ENCODE results near the gene DLST.

The DLST gene

DNA sequence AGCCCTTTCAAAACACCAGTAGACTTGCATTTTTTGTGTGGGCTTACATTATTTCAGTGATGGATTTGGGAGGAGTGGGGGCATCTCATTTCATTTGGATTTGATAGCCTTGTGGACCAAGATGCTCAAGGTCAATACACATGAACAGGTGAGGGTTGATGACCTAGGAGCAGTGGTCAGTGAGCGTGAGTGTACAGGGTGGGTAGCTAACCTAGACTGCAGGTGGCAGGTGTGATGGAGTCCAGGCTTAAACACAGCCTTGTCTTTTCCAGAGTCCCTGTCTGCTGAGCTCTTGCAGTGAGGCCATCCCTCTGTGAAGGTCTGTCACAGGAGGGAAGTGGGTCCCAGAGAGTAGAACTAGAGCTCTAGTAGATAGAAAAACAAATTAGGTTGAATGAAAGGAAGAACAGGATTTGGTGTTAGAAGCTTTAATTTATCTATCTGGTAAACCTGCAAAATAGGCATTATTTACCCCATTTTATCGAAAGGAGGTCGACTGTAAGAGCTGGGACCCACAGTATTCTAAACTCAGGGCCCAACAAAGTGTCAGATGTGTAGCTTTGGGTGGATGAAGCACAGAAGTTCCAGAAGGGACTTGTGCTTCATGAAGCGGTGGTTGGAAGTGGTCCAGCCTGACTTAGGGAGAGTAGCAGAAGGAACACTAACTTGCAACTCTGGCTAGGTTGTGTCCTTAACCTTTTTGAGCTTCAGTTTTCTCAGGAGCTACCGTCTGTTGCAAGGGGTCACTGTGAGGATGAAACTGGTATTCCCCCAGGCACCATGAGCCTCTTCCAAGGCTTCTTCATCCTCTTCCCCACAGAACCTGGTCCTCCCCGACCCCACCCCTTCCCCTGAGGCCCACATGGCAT lies 23.2 kb downstream of the DLST start:
- Histone ChIP-seq H3K27me3 (ENCODE audit: low read depth, low read length) (no peaks in the 10 kb centered on the region), H3K9ac (ENCODE audit: low read length) (no peak overlapping the region), H3K9me3 (ENCODE audit: insufficient read depth, low read length) (no peaks in the 10 kb centered on the region), H3K79me2 (ENCODE audit: low read length) (no peaks in the 10 kb centered on the region), H3K4me1 (ENCODE audit: low read length) (peaks cover 22% of the 10 kb centered on the region), H3K36me3 (replicated peaks; ENCODE audit: low read depth, low read length) (peaks cover 33% of the 10 kb centered on the region), H3K4me3 (ENCODE audit: low read length) (no peak overlapping the region), H3K4me2 (ENCODE audit: low read length) (no peak overlapping the region), H4K20me1 (ENCODE audit: insufficient read depth, low read length) (no peaks in the 10 kb centered on the region), H2AFZ (ENCODE audit: low read depth, low read length) (no peak overlapping the region), H3K27ac (ENCODE audit: low read length) (peak overlapping the region; percentile 75; the same call in 1 of the 2 replicates)
- no peak for TF ChIP-seq EZH2phosphoT487 (IDR thresholded peaks at IDR 0.05; ENCODE audit: low read depth)
- TF ChIP-seq, protein P1, sequence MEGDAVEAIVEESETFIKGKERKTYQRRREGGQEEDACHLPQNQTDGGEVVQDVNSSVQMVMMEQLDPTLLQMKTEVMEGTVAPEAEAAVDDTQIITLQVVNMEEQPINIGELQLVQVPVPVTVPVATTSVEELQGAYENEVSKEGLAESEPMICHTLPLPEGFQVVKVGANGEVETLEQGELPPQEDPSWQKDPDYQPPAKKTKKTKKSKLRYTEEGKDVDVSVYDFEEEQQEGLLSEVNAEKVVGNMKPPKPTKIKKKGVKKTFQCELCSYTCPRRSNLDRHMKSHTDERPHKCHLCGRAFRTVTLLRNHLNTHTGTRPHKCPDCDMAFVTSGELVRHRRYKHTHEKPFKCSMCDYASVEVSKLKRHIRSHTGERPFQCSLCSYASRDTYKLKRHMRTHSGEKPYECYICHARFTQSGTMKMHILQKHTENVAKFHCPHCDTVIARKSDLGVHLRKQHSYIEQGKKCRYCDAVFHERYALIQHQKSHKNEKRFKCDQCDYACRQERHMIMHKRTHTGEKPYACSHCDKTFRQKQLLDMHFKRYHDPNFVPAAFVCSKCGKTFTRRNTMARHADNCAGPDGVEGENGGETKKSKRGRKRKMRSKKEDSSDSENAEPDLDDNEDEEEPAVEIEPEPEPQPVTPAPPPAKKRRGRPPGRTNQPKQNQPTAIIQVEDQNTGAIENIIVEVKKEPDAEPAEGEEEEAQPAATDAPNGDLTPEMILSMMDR (IDR thresholded peaks at IDR 0.05; ENCODE audit: low read depth, low read length) = no peak

DNA sequence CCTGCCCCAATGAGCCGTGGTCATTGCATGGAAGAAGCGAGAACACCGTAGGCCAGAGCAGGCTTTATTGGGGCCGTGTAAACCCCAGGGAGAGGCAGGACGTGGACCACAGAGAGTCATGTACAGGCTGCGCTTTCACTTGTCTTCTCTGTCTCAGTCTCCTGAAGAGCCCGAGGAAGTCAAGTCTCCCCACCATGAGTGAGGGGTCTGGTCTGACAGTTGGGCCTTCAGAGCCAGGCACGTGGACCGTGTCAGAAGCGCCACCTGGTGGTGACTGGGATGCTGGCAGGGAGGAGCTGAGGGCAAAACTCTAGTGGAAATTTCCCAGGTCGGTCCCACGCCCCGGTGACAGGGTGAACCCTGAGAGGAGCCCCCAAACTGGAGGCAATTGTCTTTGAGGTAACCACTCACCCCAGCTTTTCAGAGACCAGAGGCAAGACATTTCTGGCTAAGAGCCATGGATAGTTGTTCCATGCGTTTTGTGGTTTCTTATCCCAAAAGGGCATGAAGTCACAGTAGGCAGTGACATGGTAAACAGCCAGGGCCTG lies 24.0 kb downstream of the DLST start:
- no peaks in the 10 kb centered on the region for H4K20me1 ChIP-seq (ENCODE audit: insufficient read depth, low read length)
- no peak overlapping the region for H3K4me2 ChIP-seq (ENCODE audit: low read length)
- H3K4me3 ChIP-seq (ENCODE audit: low read length) = no peak overlapping the region
- no peaks in the 10 kb centered on the region for H3K79me2 ChIP-seq (ENCODE audit: low read length)
- H3K27ac ChIP-seq (ENCODE audit: low read length) = no peak overlapping the region
- peaks cover 25% of the 10 kb centered on the region for H3K36me3 ChIP-seq (replicated peaks; ENCODE audit: low read depth, low read length)
- H3K27me3 ChIP-seq (ENCODE audit: low read depth, low read length) = no peaks in the 10 kb centered on the region
- H3K9ac ChIP-seq (ENCODE audit: low read length) = no peak overlapping the region
- TF ChIP-seq, protein P1 (IDR thresholded peaks at IDR 0.05; ENCODE audit: low read depth, low read length) = peak; percentile 96
- TF ChIP-seq EZH2phosphoT487 (IDR thresholded peaks at IDR 0.05; ENCODE audit: low read depth) = no peak
- H3K9me3 ChIP-seq (ENCODE audit: insufficient read depth, low read length) = no peaks in the 10 kb centered on the region
- H2AFZ ChIP-seq (ENCODE audit: low read depth, low read length) = no peak overlapping the region
- H3K4me1 ChIP-seq (ENCODE audit: low read length) = peaks cover 22% of the 10 kb centered on the region

DNA sequence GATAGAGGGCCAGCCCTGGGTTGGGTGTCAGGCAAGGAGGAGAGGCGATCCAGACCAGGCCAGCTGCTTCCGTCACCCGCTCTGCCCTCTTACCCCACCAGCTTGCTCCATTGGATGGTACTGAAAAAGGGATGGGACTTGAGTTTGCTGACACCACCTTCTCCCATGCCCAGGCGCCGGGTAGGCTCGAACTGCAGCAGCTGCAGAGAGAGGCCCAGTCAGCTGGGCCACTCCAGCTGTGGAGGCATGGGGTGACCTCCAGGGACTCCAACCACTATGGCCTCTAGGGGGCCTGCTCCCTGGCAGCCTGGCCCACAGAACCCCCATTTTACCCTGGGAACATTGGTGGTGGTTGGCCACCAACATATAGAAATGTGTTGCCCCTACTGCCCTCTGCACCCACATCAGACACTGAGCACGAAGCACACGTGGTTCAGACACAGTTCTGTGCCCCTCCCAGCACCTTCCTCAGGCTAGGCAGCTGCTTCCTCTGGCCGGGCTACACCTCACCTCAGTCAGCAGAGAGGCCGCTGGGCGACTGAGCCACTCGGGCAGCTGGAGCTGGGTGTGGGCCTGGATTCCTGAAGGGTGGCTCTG lies 25.3 kb downstream of the DLST start:
- Histone ChIP-seq H3K4me3 (ENCODE audit: low read length) (no peak overlapping the region), H3K4me1 (ENCODE audit: low read length) (peaks cover 22% of the 10 kb centered on the region), H3K4me2 (ENCODE audit: low read length) (no peak overlapping the region), H3K9ac (ENCODE audit: low read length) (no peak overlapping the region), H4K20me1 (ENCODE audit: insufficient read depth, low read length) (no peaks in the 10 kb centered on the region), H3K9me3 (ENCODE audit: insufficient read depth, low read length) (no peaks in the 10 kb centered on the region), H3K27ac (ENCODE audit: low read length) (no peak overlapping the region), H2AFZ (ENCODE audit: low read depth, low read length) (no peak overlapping the region), H3K27me3 (ENCODE audit: low read depth, low read length) (no peaks in the 10 kb centered on the region), H3K36me3 (replicated peaks; ENCODE audit: low read depth, low read length) (peaks cover 14% of the 10 kb centered on the region), H3K79me2 (ENCODE audit: low read length) (no peaks in the 10 kb centered on the region)
- TF ChIP-seq, protein P1 (IDR thresholded peaks at IDR 0.05; ENCODE audit: low read depth, low read length) = peak; percentile 23; the same call in 1 of the 2 replicates
- no peak for TF ChIP-seq EZH2phosphoT487 (IDR thresholded peaks at IDR 0.05; ENCODE audit: low read depth)

DNA sequence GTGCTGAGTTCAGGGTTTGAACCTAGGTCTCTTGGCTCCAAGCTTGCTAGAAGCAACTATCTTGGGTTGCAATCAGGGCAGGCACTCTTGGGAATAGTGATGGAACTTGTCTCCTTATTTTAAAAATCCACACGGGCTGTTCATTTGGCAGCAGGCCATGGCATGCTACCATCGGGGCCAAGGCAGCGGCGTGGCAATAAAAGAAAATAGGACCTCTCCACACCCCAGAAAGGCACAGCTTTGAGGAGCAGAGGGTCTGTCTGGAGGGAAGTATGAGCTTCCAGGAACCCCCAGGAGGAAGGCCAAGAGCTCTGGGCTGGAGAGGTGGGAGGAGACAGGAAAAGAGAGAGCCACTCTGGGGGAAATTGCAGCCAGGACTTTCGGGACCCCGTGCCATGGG lies 26.0 kb downstream of the DLST start:
- Histone ChIP-seq H3K4me2 (ENCODE audit: low read length) (no peak overlapping the region), H3K4me1 (ENCODE audit: low read length) (peaks cover 19% of the 10 kb centered on the region), H2AFZ (ENCODE audit: low read depth, low read length) (no peak overlapping the region), H3K9me3 (ENCODE audit: insufficient read depth, low read length) (no peaks in the 10 kb centered on the region), H3K9ac (ENCODE audit: low read length) (no peak overlapping the region), H3K4me3 (ENCODE audit: low read length) (no peak overlapping the region), H3K36me3 (replicated peaks; ENCODE audit: low read depth, low read length) (peaks cover 12% of the 10 kb centered on the region), H4K20me1 (ENCODE audit: insufficient read depth, low read length) (no peaks in the 10 kb centered on the region), H3K27me3 (ENCODE audit: low read depth, low read length) (no peaks in the 10 kb centered on the region), H3K27ac (ENCODE audit: low read length) (no peak overlapping the region), H3K79me2 (ENCODE audit: low read length) (no peaks in the 10 kb centered on the region)
- TF ChIP-seq, protein P1 (IDR thresholded peaks at IDR 0.05; ENCODE audit: low read depth, low read length) = no peak
- no peak for TF ChIP-seq EZH2phosphoT487 (IDR thresholded peaks at IDR 0.05; ENCODE audit: low read depth)
